DMS53 treated with DMSO at 0.1 percent for 48 hours (cell line): ENCODE data around the gene RBPJ.

Source experiments
- DNase-seq: peaks from one replicate; lab custom pipeline; 2025; ENCODE audit not compliant: unreplicated experiment; lab: John Stamatoyannopoulos, UW

RBPJ gene

GRCh38 chr4:26484032-26484515 lies 163.3 kb downstream of the RBPJ start:
- no peak for DNase-seq

- no peak for DNase-seq
These were observed 163.7 kb downstream of the RBPJ start for GRCh38 chr4:26484516-26484915.
